Measurements from ENCODE around the gene MTMR10.

The MTMR10 gene

DNA sequence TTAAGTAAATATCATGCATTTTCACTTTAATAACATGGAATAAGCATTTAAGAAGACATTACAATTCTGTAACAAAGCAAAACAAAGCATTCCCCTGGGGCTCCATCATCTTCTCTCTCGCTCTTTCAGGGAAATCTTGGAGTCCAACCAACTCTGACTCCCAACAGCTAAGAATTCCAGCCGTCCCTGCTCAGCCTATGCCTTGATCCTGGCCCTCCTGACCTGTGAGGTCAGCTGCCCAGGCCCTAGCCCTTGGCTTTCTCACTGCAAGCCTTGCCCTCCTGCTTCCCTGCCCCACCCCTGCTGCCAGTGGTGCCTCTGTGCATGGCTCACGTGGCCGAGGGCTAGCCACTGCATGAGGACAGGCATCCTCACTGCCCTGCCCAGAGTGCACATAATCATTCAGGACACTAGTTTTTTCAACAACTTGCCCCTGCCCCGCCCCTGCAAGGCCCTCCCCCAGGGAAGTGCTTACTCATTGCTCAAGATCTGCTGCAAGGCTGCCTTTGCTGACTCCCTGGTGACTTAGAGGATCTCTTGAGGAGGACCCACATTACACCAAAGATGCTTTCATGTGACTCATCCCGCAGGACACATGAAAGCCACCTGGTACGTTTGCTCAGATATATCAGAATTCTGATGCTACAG, 37.6 kb downstream of the MTMR10 start:
- Histone ChIP-seq H3K27me3 (ENCODE audit: control insufficient read depth, insufficient read depth, low read length) (no peaks in the 10 kb centered on the region), H3K79me2 (no peaks in the 10 kb centered on the region), H3K4me1 (no peaks in the 10 kb centered on the region), H2AFZ (no peak overlapping the region), H3K36me3 (ENCODE audit: control insufficient read depth, insufficient read depth, low read length) (peaks cover 3% of the 10 kb centered on the region), H3K27ac (no peak overlapping the region), H3K4me3 (ENCODE audit: low read depth, low read length) (no peak overlapping the region), H3K9ac (no peak overlapping the region), H3K9me3 (ENCODE audit: control insufficient read depth, low read length) (no peaks in the 10 kb centered on the region), H3K4me2 (ENCODE audit: low read length) (no peak overlapping the region)
- TF ChIP-seq, protein P1, sequence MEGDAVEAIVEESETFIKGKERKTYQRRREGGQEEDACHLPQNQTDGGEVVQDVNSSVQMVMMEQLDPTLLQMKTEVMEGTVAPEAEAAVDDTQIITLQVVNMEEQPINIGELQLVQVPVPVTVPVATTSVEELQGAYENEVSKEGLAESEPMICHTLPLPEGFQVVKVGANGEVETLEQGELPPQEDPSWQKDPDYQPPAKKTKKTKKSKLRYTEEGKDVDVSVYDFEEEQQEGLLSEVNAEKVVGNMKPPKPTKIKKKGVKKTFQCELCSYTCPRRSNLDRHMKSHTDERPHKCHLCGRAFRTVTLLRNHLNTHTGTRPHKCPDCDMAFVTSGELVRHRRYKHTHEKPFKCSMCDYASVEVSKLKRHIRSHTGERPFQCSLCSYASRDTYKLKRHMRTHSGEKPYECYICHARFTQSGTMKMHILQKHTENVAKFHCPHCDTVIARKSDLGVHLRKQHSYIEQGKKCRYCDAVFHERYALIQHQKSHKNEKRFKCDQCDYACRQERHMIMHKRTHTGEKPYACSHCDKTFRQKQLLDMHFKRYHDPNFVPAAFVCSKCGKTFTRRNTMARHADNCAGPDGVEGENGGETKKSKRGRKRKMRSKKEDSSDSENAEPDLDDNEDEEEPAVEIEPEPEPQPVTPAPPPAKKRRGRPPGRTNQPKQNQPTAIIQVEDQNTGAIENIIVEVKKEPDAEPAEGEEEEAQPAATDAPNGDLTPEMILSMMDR (IDR thresholded peaks at IDR 0.05), result no peak

- Histone ChIP-seq H3K9me3 (ENCODE audit: control insufficient read depth, low read length) (no peaks in the 10 kb centered on the region), H3K4me2 (ENCODE audit: low read length) (no peak overlapping the region), H2AFZ (no peak overlapping the region), H3K27me3 (ENCODE audit: control insufficient read depth, insufficient read depth, low read length) (no peaks in the 10 kb centered on the region), H3K27ac (no peak overlapping the region), H3K4me1 (no peaks in the 10 kb centered on the region), H3K4me3 (ENCODE audit: low read depth, low read length) (no peak overlapping the region), H3K79me2 (no peaks in the 10 kb centered on the region), H3K36me3 (ENCODE audit: control insufficient read depth, insufficient read depth, low read length) (peaks cover 3% of the 10 kb centered on the region), H3K9ac (no peak overlapping the region)
- TF ChIP-seq, protein P1 (IDR thresholded peaks at IDR 0.05), result no peak
Observed at GRCh38 chr15:30953183-30953582, 38.2 kb downstream of the MTMR10 start.

DNA sequence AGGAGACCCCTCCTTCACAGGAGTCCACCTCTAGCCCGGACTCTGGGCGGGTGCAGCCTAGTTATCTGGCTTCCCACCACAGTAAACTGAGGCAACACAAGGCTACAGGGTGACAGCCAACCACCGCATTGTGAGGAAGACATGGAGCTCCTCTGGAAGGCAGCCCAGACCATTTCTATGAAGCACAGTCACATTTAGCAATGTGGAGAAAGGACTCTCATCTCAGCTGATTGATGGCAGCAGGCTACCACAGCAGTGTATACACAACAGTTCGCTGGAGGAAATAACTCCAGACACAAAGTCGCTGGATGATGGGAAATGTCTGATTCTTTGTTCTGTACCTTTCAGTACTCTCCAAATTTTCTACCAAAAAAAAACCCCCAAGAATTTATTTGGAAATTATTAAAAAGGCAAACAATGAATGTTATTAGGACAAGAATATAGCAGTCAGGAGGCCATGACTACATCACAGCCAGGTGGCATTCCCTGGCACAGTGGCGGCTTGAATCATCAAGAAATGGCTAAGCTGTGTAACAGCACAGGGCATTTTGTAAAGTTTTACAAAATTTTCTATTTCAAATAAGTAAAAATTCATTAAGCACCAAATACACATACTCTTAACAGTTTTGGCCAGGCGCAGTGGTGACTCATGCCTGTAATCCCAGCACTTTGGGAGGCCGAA, 47.6 kb downstream of the MTMR10 start:
- Histone ChIP-seq H3K9ac (no peak overlapping the region), H3K4me2 (ENCODE audit: low read length) (no peak overlapping the region), H2AFZ (no peak overlapping the region), H3K4me1 (no peaks in the 10 kb centered on the region), H3K9me3 (ENCODE audit: control insufficient read depth, low read length) (no peaks in the 10 kb centered on the region), H3K36me3 (ENCODE audit: control insufficient read depth, insufficient read depth, low read length) (no peaks in the 10 kb centered on the region), H3K27me3 (ENCODE audit: control insufficient read depth, insufficient read depth, low read length) (no peaks in the 10 kb centered on the region), H3K27ac (no peak overlapping the region), H3K4me3 (ENCODE audit: low read depth, low read length) (no peak overlapping the region), H3K79me2 (no peaks in the 10 kb centered on the region)
- TF ChIP-seq, protein P1 (IDR thresholded peaks at IDR 0.05), result no peak

DNA sequence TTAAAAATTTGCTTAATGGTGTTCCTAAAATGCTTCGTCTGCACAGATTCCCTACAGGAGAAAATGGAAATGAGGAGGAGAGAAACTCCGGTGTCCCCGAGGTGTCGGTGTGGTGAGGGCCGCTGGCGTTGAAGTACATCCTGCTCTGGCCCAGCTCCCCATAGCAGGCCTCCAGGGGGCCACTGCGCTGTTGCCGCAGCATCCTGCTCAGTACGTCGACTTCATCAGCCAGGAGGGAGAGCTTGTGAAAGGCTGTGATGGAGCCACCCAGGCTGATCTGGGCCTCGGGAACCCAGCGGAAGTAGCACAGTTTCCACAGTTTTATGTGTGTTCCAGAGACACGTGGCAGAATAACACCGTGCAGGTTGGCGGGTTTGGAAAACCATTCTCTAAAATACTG, 49.9 kb downstream of the MTMR10 start:
- no peaks in the 10 kb centered on the region for H3K79me2 ChIP-seq
- no peak overlapping the region for H3K4me2 ChIP-seq (ENCODE audit: low read length)
- TF ChIP-seq, protein P1 (IDR thresholded peaks at IDR 0.05), result no peak

GRCh38 chr15:30940359-30940758, 51.1 kb downstream of the MTMR10 start:
- Histone ChIP-seq H3K4me3 (ENCODE audit: low read depth, low read length) (no peak overlapping the region), H3K27ac (no peak overlapping the region), H3K79me2 (no peaks in the 10 kb centered on the region), H3K4me2 (ENCODE audit: low read length) (no peak overlapping the region), H3K9me3 (ENCODE audit: control insufficient read depth, low read length) (no peaks in the 10 kb centered on the region), H3K9ac (no peak overlapping the region), H3K36me3 (ENCODE audit: control insufficient read depth, insufficient read depth, low read length) (no peaks in the 10 kb centered on the region), H2AFZ (no peak overlapping the region), H3K4me1 (no peaks in the 10 kb centered on the region), H3K27me3 (ENCODE audit: control insufficient read depth, insufficient read depth, low read length) (no peaks in the 10 kb centered on the region)
- TF ChIP-seq, protein P1 (IDR thresholded peaks at IDR 0.05), result no peak

More for the DNA sequence above, 49.9 kb downstream of the MTMR10 start:
- H3K9me3 ChIP-seq (ENCODE audit: control insufficient read depth, low read length), result no peaks in the 10 kb centered on the region
- no peaks in the 10 kb centered on the region for H3K27me3 ChIP-seq (ENCODE audit: control insufficient read depth, insufficient read depth, low read length)
- H3K27ac ChIP-seq, result no peak overlapping the region
- no peaks in the 10 kb centered on the region for H3K4me1 ChIP-seq
- no peaks in the 10 kb centered on the region for H3K36me3 ChIP-seq (ENCODE audit: control insufficient read depth, insufficient read depth, low read length)
- no peak overlapping the region for H2AFZ ChIP-seq
- H3K9ac ChIP-seq, result no peak overlapping the region
- H3K4me3 ChIP-seq (ENCODE audit: low read depth, low read length), result no peak overlapping the region
